SK-N-SH treated with all-trans-retinoic acid at 6 μM for 48 hours (cell line): ENCODE measurements around the gene CCT7.

Experiments used
- OSR1 ChIP-seq: fragments of 250-450 bp; sonication (Bioruptor Pico); IDR thresholded peaks from 2 replicates; pipeline ENCODE4 v1.8.0; 2022; ENCODE audit warnings: moderate library complexity, mild to moderate bottlenecking, inconsistent platforms
- RARB ChIP-seq: fragments of 250-450 bp; sonication (Bioruptor Pico); IDR thresholded peaks from 2 replicates; pipeline ENCODE4 v1.8.0; 2021; ENCODE audit warnings: mild to moderate bottlenecking, moderate library complexity
- TOX ChIP-seq: fragments of 250-450 bp; sonication (Bioruptor Pico); IDR thresholded peaks from 2 replicates; pipeline ENCODE4 v1.8.0; 2021; ENCODE audit warnings: mild to moderate bottlenecking, moderate library complexity, borderline replicate concordance
- ZFP3 ChIP-seq: fragments of 250-450 bp; sonication (Bioruptor Pico); IDR thresholded peaks from 2 replicates; pipeline ENCODE4 v1.5.0; 2020; ENCODE audit warnings: mild to moderate bottlenecking, moderate library complexity
- ZNF565 ChIP-seq: fragments of 450-650 bp; formaldehyde crosslinking; conservative IDR thresholded peaks from 2 replicates; pipeline ENCODE4 v1.5.0; 2020; ENCODE audit warnings: low read depth, mild to moderate bottlenecking, moderate library complexity
- ZNF70 ChIP-seq: fragments of 450-650 bp; formaldehyde crosslinking; IDR thresholded peaks from 2 replicates; pipeline ENCODE4 v1.5.0; 2020; ENCODE audit warnings: mild to moderate bottlenecking, moderate library complexity
- ZNF8 ChIP-seq: fragments of 450-650 bp; formaldehyde crosslinking; IDR thresholded peaks from 2 replicates; pipeline ENCODE4 v1.5.0; 2020; ENCODE audit warnings: mild to moderate bottlenecking, moderate library complexity
- TF ChIP-seq, protein P1 (sequence below): fragments of 250-450 bp; sonication (Bioruptor Pico); IDR thresholded peaks from 2 replicates; pipeline ENCODE4 v1.8.0; 2020; ENCODE audit warnings: mild to moderate bottlenecking, moderate library complexity, borderline replicate concordance

DNA sequence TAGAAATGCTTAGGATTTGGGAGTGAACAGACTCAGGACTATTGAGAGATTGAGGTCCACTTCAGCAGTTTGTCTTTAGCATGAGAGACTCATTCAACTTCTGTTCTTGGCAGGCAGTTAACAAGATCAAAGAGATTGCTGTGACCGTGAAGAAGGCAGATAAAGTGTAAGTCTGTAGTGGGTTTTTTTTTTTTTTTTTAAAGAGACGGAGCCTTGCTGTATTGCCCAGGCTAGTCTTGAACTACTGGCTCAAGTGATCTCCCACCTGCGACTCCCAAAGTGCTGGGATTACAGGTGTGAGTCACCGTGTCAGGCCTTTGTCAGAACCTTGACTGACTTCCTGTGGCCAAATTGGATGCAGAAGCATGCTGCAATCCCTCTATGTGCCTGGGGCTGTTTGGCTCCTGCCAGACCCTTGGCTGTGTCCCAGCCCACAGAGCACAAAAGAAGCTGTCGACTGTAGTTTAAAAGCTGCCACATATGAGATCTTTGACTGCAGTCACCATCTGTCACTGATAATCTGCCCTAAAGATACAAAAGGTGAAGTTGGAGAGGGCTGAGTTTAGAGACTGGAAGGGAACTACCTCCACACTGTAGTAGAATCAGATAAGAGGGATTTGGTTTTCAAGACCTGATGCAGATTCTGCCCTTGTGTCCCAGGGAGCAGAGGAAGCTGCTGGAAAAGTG lies 9.9 kb downstream of the CCT7 start:
- TF ChIP-seq ZFP3 = no peak
- TF ChIP-seq OSR1 (CRISPR knock-in tag) = no peak
- no peak for TF ChIP-seq TOX (CRISPR knock-in tag)
- TF ChIP-seq ZNF70 (CRISPR knock-in tag) = no peak
- no peak for TF ChIP-seq ZNF565 (CRISPR knock-in tag)
- TF ChIP-seq RARB (CRISPR knock-in tag) = no peak
- no peak for TF ChIP-seq ZNF8 (CRISPR knock-in tag)
- TF ChIP-seq, protein P1, sequence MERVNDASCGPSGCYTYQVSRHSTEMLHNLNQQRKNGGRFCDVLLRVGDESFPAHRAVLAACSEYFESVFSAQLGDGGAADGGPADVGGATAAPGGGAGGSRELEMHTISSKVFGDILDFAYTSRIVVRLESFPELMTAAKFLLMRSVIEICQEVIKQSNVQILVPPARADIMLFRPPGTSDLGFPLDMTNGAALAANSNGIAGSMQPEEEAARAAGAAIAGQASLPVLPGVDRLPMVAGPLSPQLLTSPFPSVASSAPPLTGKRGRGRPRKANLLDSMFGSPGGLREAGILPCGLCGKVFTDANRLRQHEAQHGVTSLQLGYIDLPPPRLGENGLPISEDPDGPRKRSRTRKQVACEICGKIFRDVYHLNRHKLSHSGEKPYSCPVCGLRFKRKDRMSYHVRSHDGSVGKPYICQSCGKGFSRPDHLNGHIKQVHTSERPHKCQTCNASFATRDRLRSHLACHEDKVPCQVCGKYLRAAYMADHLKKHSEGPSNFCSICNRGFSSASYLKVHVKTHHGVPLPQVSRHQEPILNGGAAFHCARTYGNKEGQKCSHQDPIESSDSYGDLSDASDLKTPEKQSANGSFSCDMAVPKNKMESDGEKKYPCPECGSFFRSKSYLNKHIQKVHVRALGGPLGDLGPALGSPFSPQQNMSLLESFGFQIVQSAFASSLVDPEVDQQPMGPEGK (CRISPR knock-in tag) = no peak
